Endothelial cell of umbilical vein (primary cell): ENCODE data around the gene HYDIN. TPM values are rescaled to one million over a fixed set of nuclear protein-coding genes. Genes with fewer than 3 reads are reported as not detected.

Experiments used
- BruUV-seq: library from RNA; stranded (reverse); fragments of 400-500 nt; replicated peaks from 2 replicates; lab custom pipeline; 2021; lab: Mats Ljungman, UMichigan
- CTCF ChIA-PET: fragments of 300-600, 350-600 bp; sonication (Branson Sonifier 250); formaldehyde crosslinking; loops from one replicate; lab custom pipeline; 2021; ENCODE audit warnings: antibody characterized with exemption, inconsistent platforms; lab: Charles Lee
- POLR2A ChIA-PET: fragments of 300-600, 350-600 bp; sonication (Branson Sonifier 250); formaldehyde crosslinking; loops from one replicate; lab custom pipeline; 2021; ENCODE audit warnings: antibody characterized with exemption, inconsistent platforms; lab: Charles Lee
- DNase-seq: peaks from one replicate; pipeline ENCODE4 v3.0.0-alpha.2; 2011; ENCODE audit warnings: low read depth, low spot score
- FAIRE-seq: peaks from 2 replicates; lab custom pipeline; 2011; peaks lifted over from hg19 to GRCh38; lab: Jason Lieb, UNC
- H2AFZ ChIP-seq: 2 replicates; pipeline ENCODE4 v1.6.0; 2012; ENCODE audit warnings: low read depth, low read length, control low read depth, inconsistent platforms
- H3K27ac ChIP-seq: 2 replicates; pipeline ENCODE4 v1.5.1; 2011; ENCODE audit warnings: low read depth, mild to moderate bottlenecking, control low read depth, low read length, moderate library complexity; ENCODE audit not compliant: insufficient read depth
- H3K27me3 ChIP-seq, 2 experiments: 2 replicates each; pipeline versions ENCODE4 v1.6.0 to v1.6.1; 2011; ENCODE audit warnings: low read length in 2 of 2, mixed read lengths in 1 of 2; ENCODE audit not compliant: control insufficient read depth in 2 of 2, insufficient read depth in 2 of 2
- H3K36me3 ChIP-seq, 2 experiments: 2 replicates in 1 of 2; 3 replicates in 1 of 2; pipeline ENCODE4 v1.5.1; 2011; ENCODE audit warnings: low read length in 2 of 2, mild to moderate bottlenecking in 1 of 2, moderate library complexity in 1 of 2; ENCODE audit not compliant: control insufficient read depth in 2 of 2, insufficient read depth in 2 of 2; ENCODE audit errors: extremely low read depth in 1 of 2
- H3K4me1 ChIP-seq: 3 replicates; pipeline ENCODE4 v1.5.1; 2011; ENCODE audit warnings: mild to moderate bottlenecking, low read length; ENCODE audit not compliant: control insufficient read depth, insufficient read depth; ENCODE audit errors: extremely low read depth
- H3K4me2 ChIP-seq: 2 replicates; pipeline ENCODE4 v1.6.1; 2011; ENCODE audit warnings: low read length, control low read depth, mixed read lengths; ENCODE audit not compliant: insufficient read depth
- H3K4me3 ChIP-seq, 3 experiments: fragments of 200-600 bp in 1 of 3; sonication (generic), shearing (Covaris generic) in 1 of 3; replicated peaks in 1 of 3; 2 replicates each; pipeline ENCODE4 v1.5.1; 2011 to 2016; ENCODE audit warnings: control low read depth in 3 of 3, low read length in 3 of 3, mild to moderate bottlenecking in 2 of 3, inconsistent platforms in 1 of 3, low read depth in 1 of 3, moderate library complexity in 1 of 3; ENCODE audit not compliant: insufficient read depth in 1 of 3
- H3K79me2 ChIP-seq: 2 replicates; pipeline ENCODE4 v1.6.0; 2012; ENCODE audit warnings: low read length, inconsistent platforms; ENCODE audit not compliant: control insufficient read depth, insufficient read depth
- H3K9ac ChIP-seq: replicated peaks from 2 replicates; pipeline ENCODE3; 2011; ENCODE audit warnings: low read length, control low read depth; ENCODE audit not compliant: insufficient read depth; ENCODE audit errors: extremely low read depth
- H3K9me1 ChIP-seq: replicated peaks from 3 replicates; pipeline ENCODE4 v1.6.0; 2011; ENCODE audit warnings: mild to moderate bottlenecking, low read length; ENCODE audit not compliant: control insufficient read depth, insufficient read depth; ENCODE audit errors: extremely low read depth
- H3K9me3 ChIP-seq: replicated peaks from 2 replicates; pipeline ENCODE4 v1.5.1; 2012; ENCODE audit warnings: low read length, inconsistent platforms; ENCODE audit not compliant: control insufficient read depth, insufficient read depth
- H4K20me1 ChIP-seq: replicated peaks from 2 replicates; pipeline ENCODE3; 2011; ENCODE audit warnings: mild to moderate bottlenecking, low read length; ENCODE audit not compliant: control insufficient read depth, insufficient read depth; ENCODE audit errors: extremely low read depth
- CTCF ChIP-seq, 2 donors: IDR thresholded peaks; 1 replicate in 1 of 2; 2 replicates in 1 of 2; pipeline ENCODE4 v1.5.1; 2011; ENCODE audit warnings: low read length in 2 of 2, mild to moderate bottlenecking in 2 of 2, moderate library complexity in 2 of 2, control low read depth in 1 of 2, inconsistent platforms in 1 of 2, low read depth in 1 of 2; ENCODE audit not compliant: insufficient read depth in 1 of 2; ENCODE audit errors: extremely low read depth in 1 of 2
- JUN ChIP-seq: IDR thresholded peaks from 2 replicates; pipeline ENCODE4 v1.6.1; 2011; ENCODE audit warnings: borderline replicate concordance, low read depth; ENCODE audit not compliant: insufficient read length, insufficient read depth
- MAX ChIP-seq: IDR thresholded peaks from 2 replicates; pipeline ENCODE4 v1.6.1; 2011; ENCODE audit not compliant: insufficient read depth, insufficient read length
- POLR2A ChIP-seq: IDR thresholded peaks from 2 replicates; pipeline ENCODE4 v1.6.1; 2012; ENCODE audit warnings: low read depth, mild to moderate bottlenecking, control low read depth, low read length
- POLR2AphosphoS5 ChIP-seq: IDR thresholded peaks from 2 replicates; pipeline ENCODE4 v1.6.1; 2012; ENCODE audit warnings: low read depth, mild to moderate bottlenecking, control low read depth, low read length, moderate library complexity; ENCODE audit not compliant: insufficient read depth
- dilution Hi-C: fragments of 300-500 bp; cut with MboI; formaldehyde crosslinking; loops from one replicate; pipeline ENCODE4 v1.15.0; 2019; ENCODE audit warnings: low sequenced_read_pairs; ENCODE audit not compliant: extremely low pct_ligation_motif_present
- intact Hi-C: fragments of 100-400 bp; cut with micrococcal nuclease; formaldehyde crosslinking; loops from one replicate; pipeline ENCODE4 v1.10.0; 2022
- polyA plus RNA-seq, 4 experiments: library from polyadenylated mRNA; depleted of rRNA in 3 of 4; stranded (reverse) in 3 of 4; unstranded in 1 of 4; fragments of >200 nt; gene quantifications; 2 replicates each; pipeline versions ENCODE4 v1.2.1 to v1.2.3, GENCODE V29; 2011 to 2012; ENCODE audit warnings: missing spikeins in 1 of 4
- total RNA-seq: library from RNA; stranded (reverse); gene quantifications from 2 replicates; pipeline ENCODE4 v1.2.3, GENCODE V29; 2021

The HYDIN gene
- total and polyA plus RNA-seq, 2 donors (not counting 3 experiments of a cell fraction or from before 2014, with no cell fraction given) = not detected

- Histone ChIP-seq H3K4me3 (no peak overlapping the region), H3K9ac (no peak overlapping the region), H3K9me1 (no peaks in the 10 kb centered on the region), H2AFZ (no peak overlapping the region), H3K79me2 (no peaks in the 10 kb centered on the region), H3K27ac (no peak overlapping the region), H3K36me3 (peaks cover 0 to 9% of the 10 kb centered on the region in 2 experiments), H3K27me3 (no peaks in the 10 kb centered on the region), H4K20me1 (no peaks in the 10 kb centered on the region), H3K4me2 (no peak overlapping the region), H3K4me1 (peaks cover 3% of the 10 kb centered on the region), H3K9me3 (no peaks in the 10 kb centered on the region)
- FAIRE-seq (no peak), DNase-seq (no peak)
- dilution Hi-C loops = no loop called here
- intact Hi-C loops = no loop called here
- TF ChIP-seq POLR2AphosphoS5 = no peak
- TF ChIP-seq JUN = no peak
- no peak for TF ChIP-seq CTCF (IDR thresholded peaks at IDR 0.05; ENCODE audit: extremely low read depth in 1 of 2, insufficient read depth in 1 of 2, low read depth in 1 of 2, low read length in 2 of 2)
- ChIA-PET POLR2A (no interaction called here), CTCF (interaction anchor here (1.1 kb wide), 1 partner anchor 28 kb away, joined by 3 read pairs; no protein-coding TSS in a partner anchor)
- no TSS peak for BruUV-seq
Observed at GRCh38 chr16:70765491-70765890, 465.0 kb downstream of the HYDIN start.

GRCh38 chr16:70764632-70765031 is 465.9 kb downstream of the HYDIN start:
- H3K9me1 ChIP-seq = no peaks in the 10 kb centered on the region
- no peaks in the 10 kb centered on the region for H3K79me2 ChIP-seq
- no peak for FAIRE-seq
- H3K9me3 ChIP-seq = no peaks in the 10 kb centered on the region
- DNase-seq = no peak
- TF ChIP-seq MAX = no peak
- TF ChIP-seq POLR2A = no peak
- no peak overlapping the region for H3K4me2 ChIP-seq
- H4K20me1 ChIP-seq = no peaks in the 10 kb centered on the region
- no peaks in the 10 kb centered on the region for H3K27me3 ChIP-seq
- H3K9ac ChIP-seq = no peak overlapping the region
- BruUV-seq = no TSS peak
- intact Hi-C loops (no loop called here), dilution Hi-C loops (no loop called here)
- H2AFZ ChIP-seq = no peak overlapping the region
- H3K4me1 ChIP-seq = peaks cover 3% of the 10 kb centered on the region
- no peak overlapping the region for H3K27ac ChIP-seq
- no peak overlapping the region for H3K4me3 ChIP-seq
- CTCF ChIA-PET = interaction anchor here (1.1 kb wide), 1 partner anchor 27 kb away, joined by 3 read pairs; no protein-coding TSS in a partner anchor
- peaks cover 0 to 11% of the 10 kb centered on the region in 2 experiments for H3K36me3 ChIP-seq
- POLR2A ChIA-PET = no interaction called here
